ENCODE results near the gene GALNT9.
"Not testable (repeated sequence)": the region's sequence is repeated elsewhere in the genome, so short reads cannot be mapped to it uniquely, and the experiment has no call there.

GALNT9 gene

GRCh38 chr12:132152953-132153352, 176.4 kb downstream of the GALNT9 start:
- no peak for DNase-seq

- no peak for DNase-seq
Observed at GRCh38 chr12:132152411-132152821, 177.0 kb downstream of the GALNT9 start.

DNA sequence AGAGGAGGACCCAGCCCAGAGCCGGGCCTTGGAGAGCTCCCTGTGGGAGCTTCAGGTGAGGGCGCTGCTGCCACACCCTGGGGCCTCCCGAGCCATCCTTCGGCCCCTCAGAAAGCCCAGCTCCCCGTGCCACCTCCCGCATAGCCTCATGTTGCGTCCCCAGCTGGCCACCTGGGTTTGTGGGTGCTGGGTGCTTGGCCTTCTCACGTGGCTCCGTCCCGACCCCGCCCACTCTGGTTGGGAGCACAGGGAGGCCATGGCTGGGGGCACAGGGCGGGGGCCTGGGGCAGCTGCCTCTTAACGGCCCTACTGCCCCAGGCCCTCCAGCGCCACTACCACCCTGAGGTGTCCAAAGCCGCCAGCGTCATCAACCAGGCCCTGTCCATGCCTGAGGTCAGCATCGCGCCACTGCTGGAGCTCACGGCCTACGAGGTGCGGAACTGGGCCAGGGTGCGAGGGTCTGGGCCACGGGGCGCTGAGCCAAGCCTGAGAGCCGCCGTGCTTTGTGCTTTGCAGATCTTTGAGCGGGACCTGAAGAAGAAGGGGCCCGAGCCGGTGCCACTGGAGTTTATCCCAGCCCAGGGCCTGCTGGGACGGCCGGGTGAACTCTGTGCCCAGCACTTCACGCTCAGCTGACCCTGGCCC, 177.5 kb downstream of the GALNT9 start:
- DNase-seq, result no peak

DNA sequence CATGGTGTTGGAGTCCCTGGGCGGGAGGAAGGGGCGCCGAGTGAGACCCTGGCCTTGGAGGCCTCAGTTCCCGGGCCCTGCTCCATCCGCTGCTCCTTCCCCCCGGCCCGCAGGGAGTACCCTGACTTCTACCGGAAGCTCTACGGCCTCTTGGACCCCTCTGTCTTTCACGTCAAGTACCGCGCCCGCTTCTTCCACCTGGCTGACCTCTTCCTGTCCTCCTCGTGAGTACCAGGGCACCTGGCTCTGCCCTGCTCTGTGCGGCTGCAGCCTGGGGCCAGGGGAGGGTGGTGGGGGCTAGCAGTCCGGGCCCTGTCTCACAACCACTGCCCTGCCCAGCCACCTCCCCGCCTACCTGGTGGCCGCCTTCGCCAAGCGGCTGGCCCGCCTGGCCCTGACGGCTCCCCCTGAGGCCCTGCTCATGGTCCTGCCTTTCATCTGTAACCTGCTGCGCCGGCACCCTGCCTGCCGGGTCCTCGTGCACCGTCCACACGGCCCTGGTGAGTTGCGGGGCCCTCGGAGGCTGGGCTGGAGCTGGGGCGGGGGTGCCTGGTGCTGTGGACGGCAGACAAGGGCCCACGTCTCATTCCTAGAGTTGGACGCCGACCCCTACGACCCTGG, 178.1 kb downstream of the GALNT9 start:
- no peak for DNase-seq

- no peak for DNase-seq
Observed at GRCh38 chr12:132150780-132151144, 178.6 kb downstream of the GALNT9 start.

DNA sequence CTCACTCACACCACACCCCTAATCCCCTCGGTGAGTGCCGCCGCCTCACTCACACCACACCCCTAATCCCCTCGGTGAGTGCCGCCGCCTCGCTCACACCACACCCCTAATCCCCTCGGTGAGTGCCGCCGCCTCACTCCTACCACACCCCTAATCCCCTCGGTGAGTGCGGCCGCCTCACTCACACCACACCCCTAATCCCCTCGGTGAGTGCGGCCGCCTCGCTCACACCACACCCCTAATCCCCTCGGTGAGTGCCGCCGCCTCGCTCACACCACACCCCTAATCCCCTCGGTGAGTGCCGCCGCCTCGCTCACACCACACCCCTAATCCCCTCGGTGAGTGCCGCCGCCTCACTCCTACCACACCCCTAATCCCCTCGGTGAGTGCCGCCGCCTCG, 179.9 kb downstream of the GALNT9 start:
- DNase-seq, result not testable (repeated sequence)

- no peak for DNase-seq
Observed at GRCh38 chr12:132148368-132149045, 180.9 kb downstream of the GALNT9 start.

DNA sequence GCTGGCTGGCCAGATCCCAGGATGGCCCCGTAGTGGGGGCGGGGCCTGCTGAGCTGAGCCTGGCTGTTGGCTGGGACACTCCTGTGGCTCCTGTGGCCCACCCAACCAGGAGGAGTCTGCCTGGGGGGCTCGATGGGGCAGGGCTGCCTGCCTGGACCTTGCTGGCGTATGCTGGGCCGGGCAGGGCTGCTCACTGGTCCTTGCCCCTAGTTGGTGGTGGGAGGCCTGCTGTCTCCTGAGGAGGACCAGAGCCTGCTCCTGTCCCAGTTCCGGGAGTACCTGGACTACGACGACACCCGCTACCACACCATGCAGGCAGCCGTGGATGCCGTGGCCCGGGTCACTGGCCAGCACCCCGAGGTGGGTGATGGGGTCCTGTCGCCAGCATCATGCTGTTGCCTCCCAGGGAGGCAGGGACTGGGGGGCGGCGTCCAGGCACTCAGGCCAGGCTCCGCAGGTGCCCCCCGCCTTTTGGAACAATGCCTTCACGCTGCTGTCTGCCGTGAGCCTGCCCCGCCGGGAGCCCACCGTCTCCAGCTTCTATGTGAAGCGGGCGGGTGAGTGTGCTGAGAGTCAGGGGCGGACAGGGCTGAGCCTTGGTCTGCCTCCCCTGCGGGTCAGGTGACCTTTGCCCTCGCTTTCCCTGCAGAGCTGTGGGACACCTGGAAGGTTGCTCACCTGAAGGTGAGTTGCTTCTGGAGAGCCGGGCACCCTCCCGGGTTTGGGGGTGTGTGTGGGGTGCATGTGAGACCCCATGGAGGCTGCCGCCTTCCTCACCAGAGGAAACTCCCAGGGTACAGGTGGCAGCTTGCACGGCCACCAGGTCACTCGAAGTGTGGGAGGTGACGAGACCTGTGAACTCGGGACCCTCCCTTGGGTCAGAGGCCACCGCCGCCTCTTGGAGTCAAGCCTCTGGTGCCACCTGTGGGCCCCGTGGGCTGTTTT, 181.7 kb downstream of the GALNT9 start:
- no peak for DNase-seq

- no peak for DNase-seq
Observed at GRCh38 chr12:132146772-132147422, 182.5 kb downstream of the GALNT9 start.

Data from NCI-H1694 treated with DMSO at 0.1 percent for 48 hours (cell line).